ENCODE measurements around the gene LTO1. TPM values are rescaled to one million over a fixed set of nuclear protein-coding genes. Genes with fewer than 3 reads are reported as not detected.
A peak's percentile ranks its signal among the peaks of the same experiment; 100 is the strongest.

The LTO1 gene
- total and polyA plus RNA-seq, 2 experiments from 2014 or later, result 20.1 to 23.3 TPM

GRCh38 chr11:69655479-69656428, 19.4 kb downstream of the LTO1 start:
- no peaks in the 10 kb centered on the region for H4K20me1 ChIP-seq (replicated peaks; ENCODE audit: insufficient read depth)
- H3K9me2 ChIP-seq (ENCODE audit: insufficient read depth), result no peaks in the 10 kb centered on the region
- H3K27me3 ChIP-seq (ENCODE audit: insufficient read depth), result no peaks in the 10 kb centered on the region
- Mint-ChIP-seq H3K4me3 (no peak overlapping the region), H3K9me3 (no peaks in the 10 kb centered on the region; the same call in 2 of the 3 replicates), H3K4me1 (peaks cover 32% of the 10 kb centered on the region), H3K36me3 (ENCODE audit: low read depth) (peaks cover 35% of the 10 kb centered on the region), H3K27ac (no peak overlapping the region; the same call in 1 of the 2 replicates), H3K27me3 (ENCODE audit: insufficient read depth, low read depth, poor library complexity) (peaks cover 18% of the 10 kb centered on the region)
- H3K4me2 ChIP-seq, result no peak overlapping the region
- DNase-seq (ENCODE audit: low spot score), result no peak
- no peak overlapping the region for H2AFZ ChIP-seq
- TF ChIP-seq, protein P1, sequence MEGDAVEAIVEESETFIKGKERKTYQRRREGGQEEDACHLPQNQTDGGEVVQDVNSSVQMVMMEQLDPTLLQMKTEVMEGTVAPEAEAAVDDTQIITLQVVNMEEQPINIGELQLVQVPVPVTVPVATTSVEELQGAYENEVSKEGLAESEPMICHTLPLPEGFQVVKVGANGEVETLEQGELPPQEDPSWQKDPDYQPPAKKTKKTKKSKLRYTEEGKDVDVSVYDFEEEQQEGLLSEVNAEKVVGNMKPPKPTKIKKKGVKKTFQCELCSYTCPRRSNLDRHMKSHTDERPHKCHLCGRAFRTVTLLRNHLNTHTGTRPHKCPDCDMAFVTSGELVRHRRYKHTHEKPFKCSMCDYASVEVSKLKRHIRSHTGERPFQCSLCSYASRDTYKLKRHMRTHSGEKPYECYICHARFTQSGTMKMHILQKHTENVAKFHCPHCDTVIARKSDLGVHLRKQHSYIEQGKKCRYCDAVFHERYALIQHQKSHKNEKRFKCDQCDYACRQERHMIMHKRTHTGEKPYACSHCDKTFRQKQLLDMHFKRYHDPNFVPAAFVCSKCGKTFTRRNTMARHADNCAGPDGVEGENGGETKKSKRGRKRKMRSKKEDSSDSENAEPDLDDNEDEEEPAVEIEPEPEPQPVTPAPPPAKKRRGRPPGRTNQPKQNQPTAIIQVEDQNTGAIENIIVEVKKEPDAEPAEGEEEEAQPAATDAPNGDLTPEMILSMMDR (conservative IDR thresholded peaks at IDR 0.05; ENCODE audit: low read depth in 2 of 2), result no peak
- TF ChIP-seq REST (IDR thresholded peaks at IDR 0.05; ENCODE audit: unreplicated experiment), result no peak
- no peak for TF ChIP-seq POLR2AphosphoS5 (IDR thresholded peaks at IDR 0.05; ENCODE audit: low read depth)
- 0 out of 2 replicates have a peak, but pooled peaks cover 13% of the 10 kb centered on the region for H3F3A ChIP-seq (replicated peaks; ENCODE audit: low read depth)
- no peak for ATAC-seq
- peaks cover 18% of the 10 kb centered on the region for H3K4me1 ChIP-seq (ENCODE audit: insufficient read depth)
- H3K79me2 ChIP-seq (replicated peaks; ENCODE audit: insufficient read depth), result no peaks in the 10 kb centered on the region
- H3K4me3 ChIP-seq, result no peak overlapping the region
- no peak overlapping the region for H3K27ac ChIP-seq (ENCODE audit: low read depth)
- peaks cover 18% of the 10 kb centered on the region for H3K36me3 ChIP-seq (ENCODE audit: insufficient read depth)

DNA sequence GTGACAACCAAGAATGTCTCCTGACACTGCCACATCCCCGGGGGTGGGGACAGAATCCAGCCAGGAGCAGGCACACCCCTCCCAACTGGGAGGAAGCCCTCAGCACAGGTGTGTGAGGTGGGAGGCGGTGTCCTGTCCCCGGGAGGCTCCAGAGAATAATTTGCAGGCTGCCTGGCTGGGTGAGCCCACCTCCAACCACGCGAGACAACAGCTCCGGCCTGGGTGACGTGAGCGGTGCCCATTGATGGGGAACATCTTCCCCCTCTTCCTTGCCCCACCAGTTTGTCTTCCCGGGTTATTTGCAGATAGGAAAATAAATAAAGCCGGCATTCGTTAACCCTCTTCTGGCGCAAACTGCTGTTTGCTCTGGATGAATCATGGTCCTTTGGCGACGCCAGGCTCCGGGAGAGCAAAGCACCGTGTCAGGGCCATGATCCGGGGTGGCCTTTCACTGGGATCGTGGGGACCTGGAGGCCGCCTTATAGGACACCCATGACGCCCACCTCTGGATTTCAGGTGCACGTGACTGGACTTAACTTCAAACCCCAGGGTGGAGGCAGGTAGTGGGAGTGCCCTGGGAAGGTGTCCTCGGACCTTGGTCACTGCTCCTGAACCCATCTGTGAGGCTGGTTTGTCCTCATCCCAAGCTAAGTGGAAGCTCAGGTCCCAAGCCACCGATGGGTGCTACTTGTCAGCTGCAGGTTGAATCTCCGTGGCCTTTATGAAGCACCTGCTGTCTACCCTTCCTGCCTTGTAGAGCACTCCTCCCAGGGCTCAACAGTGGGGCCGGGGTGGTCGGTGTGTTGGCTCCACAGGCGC, 20.3 kb downstream of the LTO1 start:
- DNase-seq (ENCODE audit: low spot score) (peak; percentile 24), ATAC-seq (no peak; the same call in 2 of the 3 replicates)
- H2AFZ ChIP-seq, result no peak overlapping the region
- H3K4me1 Mint-ChIP-seq, result peaks cover 32% of the 10 kb centered on the region
- H3K4me3 ChIP-seq, result no peak overlapping the region
- H3K27me3 ChIP-seq (ENCODE audit: insufficient read depth), result no peaks in the 10 kb centered on the region
- H3K4me2 ChIP-seq, result no peak overlapping the region
- peaks cover 18% of the 10 kb centered on the region for H3K36me3 ChIP-seq (ENCODE audit: insufficient read depth)
- 0 out of 2 replicates have a peak overlapping the region, but pooled peaks have one; percentile 26 for H3K27ac ChIP-seq (ENCODE audit: low read depth)
- H3K4me3 Mint-ChIP-seq, result no peak overlapping the region
- H3K9me2 ChIP-seq (ENCODE audit: insufficient read depth), result no peaks in the 10 kb centered on the region
- peaks cover 18% of the 10 kb centered on the region for H3K4me1 ChIP-seq (ENCODE audit: insufficient read depth)
- H3K79me2 ChIP-seq (replicated peaks; ENCODE audit: insufficient read depth), result no peaks in the 10 kb centered on the region
- no peaks in the 10 kb centered on the region; the same call in 2 of the 3 replicates for H3K9me3 Mint-ChIP-seq
- H3F3A ChIP-seq (replicated peaks; ENCODE audit: low read depth), result 0 out of 2 replicates have a peak, but pooled peaks cover 13% of the 10 kb centered on the region
- H3K27me3 Mint-ChIP-seq (ENCODE audit: insufficient read depth, low read depth, poor library complexity), result peaks cover 15% of the 10 kb centered on the region
- peaks cover 39% of the 10 kb centered on the region for H3K36me3 Mint-ChIP-seq (ENCODE audit: low read depth)
- 0 out of 2 replicates have a peak overlapping the region, but pooled peaks have one; percentile 27 for H3K27ac Mint-ChIP-seq
- H4K20me1 ChIP-seq (replicated peaks; ENCODE audit: insufficient read depth), result no peaks in the 10 kb centered on the region
- TF ChIP-seq NANOG (IDR thresholded peaks at IDR 0.05; ENCODE audit: borderline replicate concordance), result no peak
- no peak for TF ChIP-seq EZH2phosphoT487 (IDR thresholded peaks at IDR 0.05; ENCODE audit: unreplicated experiment)
- TF ChIP-seq REST (IDR thresholded peaks at IDR 0.05; ENCODE audit: unreplicated experiment), result no peak
- no peak for TF ChIP-seq JUNB (IDR thresholded peaks at IDR 0.05; ENCODE audit: unreplicated experiment)
- no peak for TF ChIP-seq POLR2AphosphoS5 (IDR thresholded peaks at IDR 0.05; ENCODE audit: low read depth)
- no peak for TF ChIP-seq ETS1 (IDR thresholded peaks at IDR 0.05)
- TF ChIP-seq ZNF114 (CRISPR knock-in tag; IDR thresholded peaks at IDR 0.05), result no peak
- no peak for TF ChIP-seq EZH2 (IDR thresholded peaks at IDR 0.05; ENCODE audit: low read depth, unreplicated experiment)

Data from GM23338 (cell line).